T1000 (cell line): ENCODE data around the gene PGBD5.

Experiments
- DNase-seq: peaks from one replicate; lab custom pipeline; 2025; ENCODE audit warnings: mixed read lengths; lab: John Stamatoyannopoulos, UW

The PGBD5 gene

GRCh38 chr1:230301822-230302221 is 124.3 kb downstream of the PGBD5 start:
- no peak for DNase-seq

- no peak for DNase-seq
Measured at GRCh38 chr1:230301322-230301721, 124.8 kb downstream of the PGBD5 start.

- no peak for DNase-seq
Measured at GRCh38 chr1:230300322-230301301, 125.5 kb downstream of the PGBD5 start.

- DNase-seq = no peak
Measured at GRCh38 chr1:230299191-230300006, 126.7 kb downstream of the PGBD5 start.

GRCh38 chr1:230295367-230295766 is 130.8 kb downstream of the PGBD5 start:
- no peak for DNase-seq

- DNase-seq = no peak
Measured at GRCh38 chr1:230293390-230293700, 132.8 kb downstream of the PGBD5 start.

- DNase-seq = no peak
Measured at GRCh38 chr1:230292689-230293389, 133.3 kb downstream of the PGBD5 start.

- DNase-seq = no peak
Measured at GRCh38 chr1:230291731-230292620, 134.2 kb downstream of the PGBD5 start.

- DNase-seq = no peak
Measured at GRCh38 chr1:230289350-230289644, 136.8 kb downstream of the PGBD5 start.

- DNase-seq = no peak
Measured at GRCh38 chr1:230288641-230289349, 137.3 kb downstream of the PGBD5 start.

- no peak for DNase-seq
Measured at GRCh38 chr1:230287674-230288315, 138.3 kb downstream of the PGBD5 start.

- DNase-seq = no peak
Measured at GRCh38 chr1:230286890-230287269, 139.3 kb downstream of the PGBD5 start.

- no peak for DNase-seq
Measured at GRCh38 chr1:230286166-230286889, 139.8 kb downstream of the PGBD5 start.

- DNase-seq = no peak
Measured at GRCh38 chr1:230285351-230285750, 140.8 kb downstream of the PGBD5 start.

GRCh38 chr1:230284891-230285290 is 141.2 kb downstream of the PGBD5 start:
- DNase-seq = no peak

GRCh38 chr1:230283678-230284077 is 142.5 kb downstream of the PGBD5 start:
- no peak for DNase-seq

- no peak for DNase-seq
Measured at GRCh38 chr1:230282157-230282556, 144.0 kb downstream of the PGBD5 start.

- no peak for DNase-seq
Measured at GRCh38 chr1:230281556-230281955, 144.6 kb downstream of the PGBD5 start.

GRCh38 chr1:230280906-230281413 is 145.2 kb downstream of the PGBD5 start:
- DNase-seq = no peak
